ENCODE results near the gene DAB2IP. TPM values are rescaled to one million over a fixed set of nuclear protein-coding genes. Genes with fewer than 3 reads are reported as not detected.

DAB2IP gene
- total RNA-seq, 2 experiments from 2014 or later: 0.18 to 0.33 TPM

GRCh38 chr9:121714873-121715272, 63.4 kb downstream of the DAB2IP start:
- no peaks in the 10 kb centered on the region for H3K4me1 Mint-ChIP-seq
- H3K36me3 Mint-ChIP-seq: no peaks in the 10 kb centered on the region
- DNase-seq: no peak
- no peak overlapping the region for H3K27ac Mint-ChIP-seq
- no peaks in the 10 kb centered on the region for H3K27me3 Mint-ChIP-seq
- H3K9me3 Mint-ChIP-seq: no peaks in the 10 kb centered on the region
- H3K4me3 Mint-ChIP-seq: no peak overlapping the region

GRCh38 chr9:121717141-121717991, 65.9 kb downstream of the DAB2IP start:
- DNase-seq: no peak
- Mint-ChIP-seq H3K36me3 (no peaks in the 10 kb centered on the region), H3K4me3 (no peak overlapping the region), H3K4me1 (no peaks in the 10 kb centered on the region), H3K27ac (no peak overlapping the region), H3K9me3 (no peaks in the 10 kb centered on the region), H3K27me3 (no peaks in the 10 kb centered on the region)

- Mint-ChIP-seq H3K27ac (no peak overlapping the region), H3K4me3 (no peak overlapping the region), H3K27me3 (no peaks in the 10 kb centered on the region), H3K4me1 (no peaks in the 10 kb centered on the region), H3K9me3 (no peaks in the 10 kb centered on the region), H3K36me3 (no peaks in the 10 kb centered on the region)
- no peak for DNase-seq
Observed at GRCh38 chr9:121718084-121718483, 66.7 kb downstream of the DAB2IP start.

GRCh38 chr9:121718501-121718900, 67.1 kb downstream of the DAB2IP start:
- Mint-ChIP-seq H3K4me3 (no peak overlapping the region), H3K9me3 (no peaks in the 10 kb centered on the region), H3K4me1 (no peaks in the 10 kb centered on the region), H3K36me3 (no peaks in the 10 kb centered on the region), H3K27ac (no peak overlapping the region), H3K27me3 (no peaks in the 10 kb centered on the region)
- no peak for DNase-seq

- Mint-ChIP-seq H3K36me3 (no peaks in the 10 kb centered on the region), H3K4me3 (no peak overlapping the region), H3K9me3 (no peaks in the 10 kb centered on the region), H3K27me3 (no peaks in the 10 kb centered on the region), H3K27ac (no peak overlapping the region), H3K4me1 (no peaks in the 10 kb centered on the region)
- no peak for DNase-seq
Observed at GRCh38 chr9:121720311-121721057, 69.0 kb downstream of the DAB2IP start.

GRCh38 chr9:121721058-121721350, 69.6 kb downstream of the DAB2IP start:
- H3K36me3 Mint-ChIP-seq: no peaks in the 10 kb centered on the region
- H3K4me1 Mint-ChIP-seq: no peaks in the 10 kb centered on the region
- H3K9me3 Mint-ChIP-seq: no peaks in the 10 kb centered on the region

GRCh38 chr9:121721770-121722169, 70.3 kb downstream of the DAB2IP start:
- H3K4me3 Mint-ChIP-seq: no peak overlapping the region
- no peaks in the 10 kb centered on the region for H3K9me3 Mint-ChIP-seq

More at GRCh38 chr9:121721058-121721350, 69.6 kb downstream of the DAB2IP start:
- DNase-seq: no peak
- H3K4me3 Mint-ChIP-seq: no peak overlapping the region
- H3K27me3 Mint-ChIP-seq: no peaks in the 10 kb centered on the region
- H3K27ac Mint-ChIP-seq: no peak overlapping the region

GRCh38 chr9:121725008-121725775, 73.8 kb downstream of the DAB2IP start:
- Mint-ChIP-seq H3K9me3 (no peaks in the 10 kb centered on the region), H3K27ac (no peak overlapping the region), H3K4me3 (no peak overlapping the region), H3K36me3 (no peaks in the 10 kb centered on the region), H3K4me1 (no peaks in the 10 kb centered on the region), H3K27me3 (no peaks in the 10 kb centered on the region)
- DNase-seq: no peak

More at GRCh38 chr9:121721770-121722169, 70.3 kb downstream of the DAB2IP start:
- Mint-ChIP-seq H3K27ac (no peak overlapping the region), H3K27me3 (no peaks in the 10 kb centered on the region), H3K4me1 (no peaks in the 10 kb centered on the region), H3K36me3 (no peaks in the 10 kb centered on the region)
- DNase-seq: no peak

- H3K27me3 Mint-ChIP-seq: no peaks in the 10 kb centered on the region
- no peak overlapping the region for H3K27ac Mint-ChIP-seq
Observed at GRCh38 chr9:121727295-121728020, 76.0 kb downstream of the DAB2IP start.

GRCh38 chr9:121728916-121729315, 77.5 kb downstream of the DAB2IP start:
- H3K27ac Mint-ChIP-seq: no peak overlapping the region
- no peak for DNase-seq
- H3K27me3 Mint-ChIP-seq: peaks cover 7% of the 10 kb centered on the region
- no peak overlapping the region for H3K4me3 Mint-ChIP-seq
- H3K36me3 Mint-ChIP-seq: no peaks in the 10 kb centered on the region
- H3K9me3 Mint-ChIP-seq: no peaks in the 10 kb centered on the region
- H3K4me1 Mint-ChIP-seq: peaks cover 2% of the 10 kb centered on the region

More at GRCh38 chr9:121727295-121728020, 76.0 kb downstream of the DAB2IP start:
- no peaks in the 10 kb centered on the region for H3K9me3 Mint-ChIP-seq
- no peaks in the 10 kb centered on the region for H3K4me1 Mint-ChIP-seq
- no peak overlapping the region for H3K4me3 Mint-ChIP-seq
- no peaks in the 10 kb centered on the region for H3K36me3 Mint-ChIP-seq
- no peak for DNase-seq

GRCh38 chr9:121729769-121730562, 78.5 kb downstream of the DAB2IP start:
- no peaks in the 10 kb centered on the region for H3K9me3 Mint-ChIP-seq
- H3K36me3 Mint-ChIP-seq: no peaks in the 10 kb centered on the region
- H3K27me3 Mint-ChIP-seq: peaks cover 14% of the 10 kb centered on the region
- no peak for DNase-seq
- no peak overlapping the region for H3K4me3 Mint-ChIP-seq
- no peak overlapping the region for H3K27ac Mint-ChIP-seq
- peaks cover 2% of the 10 kb centered on the region for H3K4me1 Mint-ChIP-seq

GRCh38 chr9:121731090-121731489, 79.7 kb downstream of the DAB2IP start:
- Mint-ChIP-seq H3K27me3 (peaks cover 25% of the 10 kb centered on the region), H3K27ac (no peak overlapping the region), H3K36me3 (no peaks in the 10 kb centered on the region), H3K4me1 (peaks cover 4% of the 10 kb centered on the region), H3K4me3 (no peak overlapping the region), H3K9me3 (no peaks in the 10 kb centered on the region)
- DNase-seq: no peak

- H3K4me3 Mint-ChIP-seq: no peak overlapping the region
- no peak overlapping the region for H3K27ac Mint-ChIP-seq
- H3K27me3 Mint-ChIP-seq: peaks cover 30% of the 10 kb centered on the region
Observed at GRCh38 chr9:121731919-121732318, 80.5 kb downstream of the DAB2IP start.

GRCh38 chr9:121732389-121732788, 81.0 kb downstream of the DAB2IP start:
- peaks cover 7% of the 10 kb centered on the region for H3K4me1 Mint-ChIP-seq
- H3K9me3 Mint-ChIP-seq: no peaks in the 10 kb centered on the region
- H3K27ac Mint-ChIP-seq: no peak overlapping the region
- no peaks in the 10 kb centered on the region for H3K36me3 Mint-ChIP-seq
- no peak for DNase-seq
- no peak overlapping the region for H3K4me3 Mint-ChIP-seq
- peaks cover 35% of the 10 kb centered on the region for H3K27me3 Mint-ChIP-seq

More at GRCh38 chr9:121731919-121732318, 80.5 kb downstream of the DAB2IP start:
- H3K4me1 Mint-ChIP-seq: peaks cover 7% of the 10 kb centered on the region
- no peaks in the 10 kb centered on the region for H3K36me3 Mint-ChIP-seq
- no peaks in the 10 kb centered on the region for H3K9me3 Mint-ChIP-seq
- DNase-seq: no peak

Measured in activated naive CD8-positive, alpha-beta T cell treated with anti-CD3 and anti-CD28 coated beads for 36 hours (primary cell).